Stimulated activated naive CD8-positive, alpha-beta T cell treated with anti-CD3 and anti-CD28 coated beads, Interleukin-15, amount 100 ng/mL, for 72 hours (primary cell): ENCODE data around the gene TRIM61.
"Not testable (repeated sequence)": the region's sequence is repeated elsewhere in the genome, so short reads cannot be mapped to it uniquely, and the experiment has no call there.

ENCODE experiments used
- ATAC-seq: fragments of 150-1000 bp; cut with Tn5 transposase; 2 replicates; pipeline ENCODE4 v1.10.0; 2021; ENCODE audit warnings: mild to moderate bottlenecking, moderate library complexity
- DNase-seq, 2 donors: peaks; one replicate each; pipeline ENCODE4 v3.0.0; 2021 to 2022
- H3K27ac Mint-ChIP-seq, 2 donors: one replicate each; pipeline ENCODE4 v1.8.0; 2022; ENCODE audit warnings: mild to moderate bottlenecking in 2 of 2, mixed read lengths in 2 of 2, moderate library complexity in 2 of 2
- H3K27me3 Mint-ChIP-seq: one replicate; pipeline ENCODE4 v1.8.0; 2022; ENCODE audit warnings: mixed read lengths
- H3K4me1 Mint-ChIP-seq: one replicate; pipeline ENCODE4 v1.8.0; 2022; ENCODE audit warnings: mild to moderate bottlenecking, mixed read lengths
- H3K4me3 Mint-ChIP-seq, 2 donors: one replicate each; pipeline ENCODE4 v1.8.0; 2022; ENCODE audit warnings: mild to moderate bottlenecking in 2 of 2, mixed read lengths in 2 of 2, moderate library complexity in 1 of 2
- H3K9me3 Mint-ChIP-seq, 2 donors: one replicate each; pipeline ENCODE4 v1.8.0; 2022; ENCODE audit warnings: mixed read lengths in 2 of 2

The TRIM61 gene

GRCh38 chr4:164997324-164997723 is 19.9 kb upstream of the TRIM61 start:
- ATAC-seq (no peak), DNase-seq (no peak)
- H3K27me3 Mint-ChIP-seq: peaks cover 33% of the 10 kb centered on the region
- H3K4me1 Mint-ChIP-seq: no peaks in the 10 kb centered on the region
- H3K9me3 Mint-ChIP-seq: no peaks in the 10 kb centered on the region
- no peak overlapping the region for H3K4me3 Mint-ChIP-seq
- no peak overlapping the region for H3K27ac Mint-ChIP-seq

GRCh38 chr4:164996123-164996522 is 18.7 kb upstream of the TRIM61 start:
- not testable (repeated sequence) for H3K4me1 Mint-ChIP-seq, H3K4me3 Mint-ChIP-seq, H3K27ac Mint-ChIP-seq, ATAC-seq, DNase-seq, H3K9me3 Mint-ChIP-seq
- H3K27me3 Mint-ChIP-seq: peaks cover 42% of the 10 kb centered on the region

- not testable (repeated sequence) for ATAC-seq, DNase-seq, H3K9me3 Mint-ChIP-seq, H3K4me1 Mint-ChIP-seq, H3K4me3 Mint-ChIP-seq, H3K27ac Mint-ChIP-seq
- H3K27me3 Mint-ChIP-seq: peaks cover 14% of the 10 kb centered on the region
These were observed 13.3 kb upstream of the TRIM61 start for GRCh38 chr4:164990786-164991185.

- DNase-seq (no peak), ATAC-seq (no peak)
- Mint-ChIP-seq H3K27ac (no peak overlapping the region), H3K27me3 (peaks cover 14% of the 10 kb centered on the region), H3K4me3 (no peak overlapping the region), H3K4me1 (no peaks in the 10 kb centered on the region), H3K9me3 (no peaks in the 10 kb centered on the region)
These were observed 12.0 kb upstream of the TRIM61 start for GRCh38 chr4:164989471-164989870.

- not testable (repeated sequence) for H3K9me3 Mint-ChIP-seq, H3K27me3 Mint-ChIP-seq, H3K4me3 Mint-ChIP-seq, H3K27ac Mint-ChIP-seq, ATAC-seq, DNase-seq
- peaks cover 13% of the 10 kb centered on the region for H3K4me1 Mint-ChIP-seq
These were observed 5.5 kb downstream of the TRIM61 start for GRCh38 chr4:164971929-164972328.

GRCh38 chr4:164959896-164960295 is 17.6 kb downstream of the TRIM61 start:
- ATAC-seq (no peak), DNase-seq (no peak)
- Mint-ChIP-seq H3K27ac (no peak overlapping the region), H3K4me1 (peaks cover 29% of the 10 kb centered on the region), H3K27me3 (no peaks in the 10 kb centered on the region), H3K9me3 (peaks cover 5 to 7% of the 10 kb centered on the region in 2 donors), H3K4me3 (no peak overlapping the region)

GRCh38 chr4:164959421-164959820 is 18.0 kb downstream of the TRIM61 start:
- not testable (repeated sequence) for ATAC-seq, DNase-seq

GRCh38 chr4:164956766-164957643 is 20.5 kb downstream of the TRIM61 start:
- H3K27me3 Mint-ChIP-seq: no peaks in the 10 kb centered on the region
- peak; percentile 100 for ATAC-seq

More at GRCh38 chr4:164959421-164959820, 18.0 kb downstream of the TRIM61 start:
- H3K4me1 Mint-ChIP-seq: peaks cover 29% of the 10 kb centered on the region
- not testable (repeated sequence) for H3K27me3 Mint-ChIP-seq, H3K27ac Mint-ChIP-seq, H3K4me3 Mint-ChIP-seq, H3K9me3 Mint-ChIP-seq

GRCh38 chr4:164955107-164955805 is 22.2 kb downstream of the TRIM61 start:
- peaks cover 4% of the 10 kb centered on the region for H3K27me3 Mint-ChIP-seq
- peak overlapping the region; percentile 4 to 59 for H3K4me3 Mint-ChIP-seq
- H3K27ac Mint-ChIP-seq: no peak overlapping the region
- H3K9me3 Mint-ChIP-seq: peaks cover 5 to 7% of the 10 kb centered on the region in 2 donors
- ATAC-seq: no peak
- H3K4me1 Mint-ChIP-seq: peaks cover 29% of the 10 kb centered on the region
- DNase-seq: no peak

More at GRCh38 chr4:164956766-164957643, 20.5 kb downstream of the TRIM61 start:
- Mint-ChIP-seq H3K9me3 (peaks cover 5 to 7% of the 10 kb centered on the region in 2 donors), H3K4me1 (peaks cover 29% of the 10 kb centered on the region), H3K27ac (peak overlapping the region; percentile 93 to 96), H3K4me3 (peak overlapping the region; percentile 99)
- DNase-seq: peak; percentile 84 to 86

GRCh38 chr4:164952551-164952950 is 24.9 kb downstream of the TRIM61 start:
- Mint-ChIP-seq H3K4me1 (peaks cover 22% of the 10 kb centered on the region), H3K27ac (no peak overlapping the region), H3K27me3 (peaks cover 18% of the 10 kb centered on the region), H3K4me3 (no peak overlapping the region), H3K9me3 (peaks cover 0 to 5% of the 10 kb centered on the region in 2 donors)
- no peak for DNase-seq
- ATAC-seq: no peak

GRCh38 chr4:164949448-164950143 is 27.9 kb downstream of the TRIM61 start:
- Mint-ChIP-seq H3K27me3 (peaks cover 18% of the 10 kb centered on the region), H3K4me1 (no peaks in the 10 kb centered on the region), H3K4me3 (no peak overlapping the region), H3K27ac (no peak overlapping the region), H3K9me3 (no peaks in the 10 kb centered on the region)
- ATAC-seq: no peak
- DNase-seq: no peak

GRCh38 chr4:164948975-164949374 is 28.5 kb downstream of the TRIM61 start:
- ATAC-seq: no peak
- no peak for DNase-seq
- Mint-ChIP-seq H3K4me1 (no peaks in the 10 kb centered on the region), H3K27me3 (peaks cover 18% of the 10 kb centered on the region), H3K9me3 (no peaks in the 10 kb centered on the region), H3K4me3 (no peak overlapping the region), H3K27ac (no peak overlapping the region)

GRCh38 chr4:164948006-164948405 is 29.5 kb downstream of the TRIM61 start:
- H3K4me3 Mint-ChIP-seq, H3K9me3 Mint-ChIP-seq, H3K4me1 Mint-ChIP-seq, DNase-seq, ATAC-seq: not testable (repeated sequence)
- H3K27me3 Mint-ChIP-seq: peaks cover 18% of the 10 kb centered on the region
- peak overlapping the region in 1 of 2 donors; percentile 69 for H3K27ac Mint-ChIP-seq

GRCh38 chr4:164946810-164947209 is 30.6 kb downstream of the TRIM61 start:
- ATAC-seq (no peak), DNase-seq (no peak)
- Mint-ChIP-seq H3K27me3 (peaks cover 22% of the 10 kb centered on the region), H3K9me3 (no peaks in the 10 kb centered on the region), H3K27ac (no peak overlapping the region), H3K4me3 (no peak overlapping the region), H3K4me1 (no peaks in the 10 kb centered on the region)

GRCh38 chr4:164945146-164945545 is 32.3 kb downstream of the TRIM61 start:
- H3K27ac Mint-ChIP-seq: no peak overlapping the region
- ATAC-seq: no peak
- DNase-seq: no peak
- no peak overlapping the region for H3K4me3 Mint-ChIP-seq
- H3K9me3 Mint-ChIP-seq: no peaks in the 10 kb centered on the region
- no peaks in the 10 kb centered on the region for H3K4me1 Mint-ChIP-seq
- peaks cover 21% of the 10 kb centered on the region for H3K27me3 Mint-ChIP-seq
